HuH-7.5 (cell line): Measurements from ENCODE around the gene RABL6.
"Not testable (repeated sequence)": the region's sequence is repeated elsewhere in the genome, so short reads cannot be mapped to it uniquely, and the experiment has no call there.

Experiments used
- DNase-seq: peaks from one replicate; pipeline ENCODE4 v3.0.0; 2011; ENCODE audit warnings: low spot score

Gene RABL6

GRCh38 chr9:136857581-136858412, 50.0 kb downstream of the RABL6 start:
- no peak for DNase-seq

- DNase-seq = no peak
These were observed 50.7 kb downstream of the RABL6 start for GRCh38 chr9:136858452-136858843.

- DNase-seq = no peak
These were observed 51.4 kb downstream of the RABL6 start for GRCh38 chr9:136858844-136859757.

GRCh38 chr9:136860529-136860928, 52.8 kb downstream of the RABL6 start:
- DNase-seq = no peak

DNA sequence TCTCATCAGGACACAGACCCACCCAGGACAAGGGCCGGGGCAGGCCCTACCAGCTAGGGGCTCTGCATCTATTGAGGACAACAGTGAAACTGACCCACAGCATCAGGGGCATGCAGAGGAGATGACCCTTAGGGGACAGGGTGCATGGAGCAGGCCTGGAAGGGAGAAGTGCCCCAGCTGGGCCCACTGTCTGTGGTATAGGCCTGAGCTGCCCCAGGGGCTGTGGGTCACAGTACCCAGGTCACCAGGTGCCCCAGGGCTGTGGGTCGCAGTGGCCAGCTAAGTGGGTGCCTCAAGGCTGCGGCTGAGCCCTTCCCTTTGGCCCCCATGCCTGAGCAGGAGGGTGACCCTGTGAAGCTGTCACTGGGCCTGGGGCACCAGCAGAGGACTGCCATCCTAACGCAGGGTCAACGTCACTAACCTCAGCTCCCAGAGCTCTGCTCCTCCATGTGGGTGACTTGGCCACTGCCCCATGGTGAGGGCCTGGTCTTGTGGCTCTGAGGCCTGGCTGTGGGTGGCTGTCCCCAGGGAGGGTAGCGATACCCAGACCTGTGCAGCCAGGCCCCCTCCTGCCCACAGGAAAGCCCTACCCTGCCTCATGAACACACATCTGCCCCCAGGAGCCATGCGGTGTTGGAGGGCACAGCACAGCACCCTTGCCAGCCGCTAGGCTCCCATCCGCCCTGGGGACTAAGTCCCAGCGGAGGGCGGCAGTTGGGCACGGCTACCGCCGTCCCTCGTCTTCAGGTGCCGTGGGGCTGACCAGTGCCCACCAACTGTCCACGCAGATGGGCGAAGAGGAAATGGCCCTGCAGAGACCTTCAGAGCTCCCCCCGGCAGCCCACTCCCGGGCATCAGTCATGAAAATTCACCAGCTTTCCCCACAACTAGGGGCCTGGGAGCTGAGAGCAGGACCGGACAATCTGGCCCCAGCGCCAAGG, 53.5 kb downstream of the RABL6 start:
- no peak for DNase-seq

GRCh38 chr9:136861874-136862457, 54.2 kb downstream of the RABL6 start:
- DNase-seq = no peak

DNA sequence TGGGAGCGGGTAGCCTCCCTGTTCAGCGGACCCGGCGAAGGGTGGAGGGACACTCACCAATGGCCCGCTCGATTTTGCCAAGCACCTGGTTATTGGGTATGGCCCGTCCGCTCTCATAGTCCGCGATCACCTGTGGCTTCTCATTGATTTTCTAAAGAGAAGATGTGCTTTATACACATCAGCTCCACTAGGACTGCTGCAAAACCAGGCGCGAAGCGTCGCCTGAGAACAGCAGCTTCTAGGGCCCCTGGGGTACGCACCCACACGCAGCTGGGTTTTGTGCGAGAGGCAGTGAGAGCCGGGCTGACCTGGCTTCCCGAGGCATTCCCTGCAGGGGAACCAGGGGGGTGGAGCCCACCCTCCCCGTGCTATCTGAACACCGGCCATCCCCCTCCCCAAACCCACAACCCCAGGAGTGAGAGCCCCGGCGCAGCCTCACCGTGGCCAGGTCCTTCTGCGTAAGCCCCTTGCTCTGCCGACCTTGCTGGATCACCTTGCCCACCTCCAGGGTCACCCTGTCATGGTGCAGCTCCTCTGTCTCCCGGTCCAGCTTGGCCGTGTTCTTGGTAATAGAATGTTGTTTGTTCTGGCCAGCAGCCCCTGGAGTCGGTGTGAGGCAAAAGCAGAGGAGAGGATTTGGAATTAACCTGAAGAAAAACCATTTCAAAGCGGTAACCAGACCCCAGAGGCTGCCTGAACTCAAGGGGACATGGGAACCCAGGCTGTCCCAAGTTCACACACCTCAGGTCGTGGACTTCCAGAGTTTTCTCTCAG, 55.3 kb downstream of the RABL6 start:
- DNase-seq = no peak

DNA sequence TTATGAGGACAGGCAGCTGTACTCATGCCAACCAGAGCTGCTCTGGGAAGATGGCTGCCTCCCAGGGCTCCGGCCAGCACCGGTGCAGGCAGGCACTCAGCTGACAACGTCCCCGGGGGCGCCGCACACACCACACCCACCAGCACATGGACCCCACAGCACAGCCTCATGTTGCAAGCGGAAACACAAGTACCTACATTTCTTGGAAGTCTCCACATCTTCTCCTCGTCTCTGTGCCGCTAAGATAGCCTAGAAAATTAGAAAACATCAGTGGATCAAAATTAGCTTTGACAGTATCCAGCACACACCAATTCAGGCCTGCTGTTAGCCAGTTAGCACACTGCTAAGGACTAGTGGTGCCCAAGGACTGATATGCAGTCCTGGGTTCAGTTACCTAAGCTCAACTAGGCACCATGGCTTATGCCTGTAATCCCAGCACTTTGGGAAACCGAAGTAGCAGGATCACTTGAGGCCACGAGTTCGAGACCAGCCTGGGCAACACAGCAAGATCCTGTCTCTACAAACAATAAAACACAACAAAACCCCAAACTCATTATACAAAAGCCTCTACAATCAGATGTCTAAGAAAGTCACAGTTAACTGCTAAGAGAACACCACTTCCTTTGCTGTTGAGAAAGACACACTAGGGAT, 56.0 kb downstream of the RABL6 start:
- DNase-seq = no peak

DNA sequence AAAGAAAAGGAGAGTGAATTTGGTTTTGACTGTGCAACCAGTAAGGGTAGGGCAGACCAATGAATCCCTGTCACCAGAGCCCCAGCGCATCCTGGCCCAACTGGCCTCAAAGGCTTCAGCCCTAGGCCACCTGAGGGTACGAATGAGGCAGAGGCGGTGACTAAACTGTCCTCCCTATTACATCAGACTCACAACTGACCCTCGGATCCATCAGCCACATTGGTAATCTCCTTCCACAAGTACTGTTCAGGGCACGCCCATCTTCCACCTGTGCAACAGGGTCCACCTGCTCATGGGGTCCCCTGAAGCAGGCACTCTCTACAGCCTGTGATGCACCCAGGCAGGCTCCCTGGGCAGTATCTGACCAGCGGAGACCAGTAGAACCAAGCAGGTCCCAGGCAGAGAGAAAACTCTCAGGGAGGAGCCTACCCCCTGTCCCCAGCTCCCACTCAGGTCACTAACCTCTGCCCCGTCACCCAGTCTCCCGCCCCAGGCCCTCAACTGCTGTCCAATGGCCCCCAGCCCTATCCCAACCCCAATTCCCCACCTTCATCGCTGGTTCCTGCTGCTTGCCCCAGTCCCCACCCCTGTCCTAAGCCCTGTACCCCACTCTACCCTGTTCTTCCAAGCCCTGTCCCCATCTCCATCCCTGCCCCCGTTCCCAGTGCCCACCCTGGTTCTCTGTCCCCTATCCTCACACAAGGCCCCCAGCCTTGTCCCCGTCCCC, 57.5 kb downstream of the RABL6 start:
- peak; percentile 26 for DNase-seq

DNA sequence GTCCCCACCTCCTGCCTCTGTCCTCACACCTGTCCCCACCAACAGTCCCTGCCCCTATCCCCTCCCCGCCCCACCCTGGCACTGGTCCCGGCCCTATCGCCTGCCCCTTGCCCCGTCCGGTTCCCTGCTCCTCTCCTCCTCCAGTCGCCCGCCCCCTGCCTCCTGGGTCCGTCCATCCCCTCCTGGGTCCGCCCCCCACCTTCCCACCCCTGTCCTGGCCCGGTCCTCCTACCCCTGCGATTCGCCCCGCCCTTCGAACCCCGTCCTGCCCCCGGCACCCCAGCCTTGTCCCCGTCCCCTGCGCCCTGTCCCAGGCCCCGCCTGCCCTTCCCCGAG, 58.0 kb downstream of the RABL6 start:
- peak; percentile 46 for DNase-seq

GRCh38 chr9:136866898-136867421, 59.2 kb downstream of the RABL6 start:
- not testable (repeated sequence) for DNase-seq

DNA sequence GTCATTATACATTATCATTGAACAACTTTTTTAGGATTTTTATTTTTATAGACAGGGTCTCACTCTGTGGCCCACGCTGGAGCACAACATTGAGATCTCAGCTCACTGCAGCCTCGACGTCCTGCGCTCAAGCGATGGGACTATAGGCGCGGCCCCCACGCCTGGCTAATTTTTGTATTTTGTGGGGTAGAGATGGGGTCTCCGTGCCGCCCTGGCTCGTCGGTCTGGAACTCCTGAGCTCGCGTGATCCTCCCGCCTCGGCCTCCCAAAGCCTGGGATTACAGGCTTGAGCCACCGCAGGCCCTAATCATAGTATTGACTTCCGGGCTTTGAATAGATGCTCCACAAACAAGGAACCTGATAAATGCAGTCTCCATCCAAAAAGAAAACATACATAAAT, 59.7 kb downstream of the RABL6 start:
- no peak for DNase-seq

DNA sequence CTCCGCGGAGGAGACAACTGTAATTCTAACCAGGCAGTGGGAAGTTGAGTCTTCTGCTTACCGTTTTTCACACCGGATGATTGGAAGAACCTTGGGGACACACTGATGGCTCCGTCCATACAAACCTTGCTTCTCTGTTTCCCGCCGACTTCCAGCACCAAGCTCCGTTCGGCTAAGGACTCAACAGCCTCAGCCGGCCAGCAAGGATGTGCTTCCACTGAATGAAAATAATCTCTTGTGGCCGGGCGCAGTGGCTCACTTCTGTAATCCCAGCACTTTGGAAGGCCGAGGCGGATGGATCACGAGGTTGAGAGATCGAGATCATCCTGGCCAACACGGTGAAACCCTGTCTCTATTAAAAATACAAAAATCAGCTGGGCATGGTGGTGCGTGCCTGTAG, 60.2 kb downstream of the RABL6 start:
- DNase-seq = no peak

DNA sequence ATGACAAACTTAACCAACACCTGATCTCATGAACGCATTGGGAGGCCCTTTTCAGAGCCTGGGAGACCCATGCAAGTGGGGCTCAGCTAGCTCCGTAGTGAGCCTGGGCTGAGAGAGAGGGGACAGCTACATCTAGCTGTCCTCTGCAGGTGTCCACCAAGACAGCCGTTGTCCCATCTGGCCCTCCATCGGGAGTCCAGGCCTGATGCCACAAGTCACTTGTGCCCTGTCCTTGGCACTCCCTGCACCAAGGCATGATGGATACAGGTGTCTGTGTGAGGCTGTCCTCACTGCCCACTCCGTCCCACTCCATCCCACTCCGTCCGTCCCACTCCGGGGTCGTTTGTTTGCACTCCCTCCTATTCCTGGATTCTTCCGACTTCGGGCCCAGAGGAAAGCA, 60.9 kb downstream of the RABL6 start:
- DNase-seq = no peak

DNA sequence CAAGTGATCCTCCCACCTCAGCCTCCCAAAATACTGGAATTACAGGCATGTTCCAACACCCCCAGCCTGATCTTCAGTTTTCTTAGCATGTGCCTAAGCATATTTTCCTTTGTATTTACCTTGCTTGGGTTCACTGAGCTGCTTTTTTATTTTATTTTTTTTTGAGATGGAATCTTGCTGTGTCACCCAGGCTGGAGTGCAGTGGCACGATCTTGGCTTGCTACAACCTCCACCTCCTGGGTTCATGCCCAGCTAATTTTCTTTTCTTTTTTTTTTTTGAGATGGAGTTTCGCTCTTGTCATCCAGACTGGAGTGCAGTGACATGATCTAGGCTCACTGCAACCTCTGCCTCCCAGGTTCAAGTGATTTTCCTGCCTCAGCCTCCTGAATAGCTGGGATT, 61.9 kb downstream of the RABL6 start:
- not testable (repeated sequence) for DNase-seq

GRCh38 chr9:136875155-136875554, 67.4 kb downstream of the RABL6 start:
- DNase-seq = no peak

GRCh38 chr9:136876476-136876875, 68.7 kb downstream of the RABL6 start:
- DNase-seq = no peak

- peak; percentile 35 for DNase-seq
These were observed 72.9 kb downstream of the RABL6 start for GRCh38 chr9:136880651-136881050.

DNA sequence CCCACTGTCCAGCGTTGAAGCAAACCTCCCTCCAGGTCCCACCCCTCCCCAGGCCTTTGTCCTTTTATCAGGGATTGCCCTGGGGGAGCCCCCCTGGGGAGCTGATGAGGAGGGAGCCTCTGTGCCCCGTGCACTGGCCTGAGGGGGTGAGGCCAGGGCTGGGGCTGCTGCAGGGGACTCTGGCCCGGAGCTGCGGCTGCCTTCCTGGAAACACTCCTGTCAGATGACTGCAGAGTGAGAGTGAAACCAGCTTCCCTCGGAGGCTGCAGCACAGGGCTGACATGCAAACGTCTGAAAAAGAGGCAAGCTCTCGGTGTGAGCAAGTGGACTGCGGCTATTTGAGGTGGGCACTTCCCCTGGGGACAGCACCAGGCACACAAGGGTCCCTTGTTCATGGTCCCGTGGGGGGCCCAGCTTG, 74.0 kb downstream of the RABL6 start:
- DNase-seq = peak; percentile 49
